K562 (cell line): ENCODE measurements around the gene STUB1. TPM values are rescaled to one million over a fixed set of nuclear protein-coding genes. Genes with fewer than 3 reads are reported as not detected.

Source experiments
- ATAC-seq: fragments of 200-7000 bp; cut with Tn5 transposase; 3 replicates; pipeline ENCODE4 v1.9.1; 2020; ENCODE audit warnings: moderate library complexity
- BruUV-seq: library from RNA; stranded (reverse); fragments of 400-500 nt; replicated peaks from 2 replicates; lab custom pipeline; 2021; lab: Mats Ljungman, UMichigan
- CTCF ChIA-PET: fragments of 300-600 bp; formaldehyde crosslinking; extraction: SDS; loops from one replicate; lab custom pipeline; 2021; ENCODE audit warnings: low intra/inter-chr PET ratio; lab: Yijun Ruan, JAX
- POLR2A ChIA-PET: fragments of 300-600, 350-650 bp; sonication (Branson Sonifier 250); formaldehyde crosslinking; extraction: SDS; loops from one replicate; lab custom pipeline; 2021; ENCODE audit warnings: antibody characterized with exemption, inconsistent platforms; lab: Yijun Ruan, JAX
- DNase-seq, 4 experiments: peaks; one replicate each; pipeline versions ENCODE4 v3.0.0 to v3.0.0-alpha.2; 2011 to 2018; ENCODE audit warnings: low spot score in 3 of 4, mixed read lengths in 3 of 4; ENCODE audit errors: extremely low read depth in 1 of 4
- FAIRE-seq: peaks from 2 replicates; lab custom pipeline; 2011; peaks lifted over from hg19 to GRCh38; lab: Jason Lieb, UNC
- H2AFZ ChIP-seq: 2 replicates; pipeline ENCODE4 v1.6.0; 2011; ENCODE audit warnings: low read depth, low read length, control low read depth, inconsistent platforms
- H3K27ac ChIP-seq: fragments of 200-600 bp; 3 replicates; pipeline ENCODE4 v1.8.0; 2011; ENCODE audit warnings: low read depth, mild to moderate bottlenecking, control low read depth, inconsistent platforms, low read length, moderate library complexity, mixed read lengths; ENCODE audit errors: extremely low read depth
- H3K27me3 ChIP-seq, 2 experiments: fragments of 300-600 bp in 1 of 2; 2 replicates in 1 of 2; 3 replicates in 1 of 2; pipeline versions ENCODE4 v1.6.0 to v1.8.0; 2011; ENCODE audit warnings: inconsistent platforms in 2 of 2, low read length in 2 of 2, mild to moderate bottlenecking in 1 of 2, mixed read lengths in 1 of 2, moderate library complexity in 1 of 2; ENCODE audit not compliant: control insufficient read depth in 2 of 2, insufficient read depth in 2 of 2
- H3K36me3 ChIP-seq: fragments of 300-600 bp; 3 replicates; pipeline ENCODE4 v1.8.0; 2011; ENCODE audit warnings: mild to moderate bottlenecking, low read length, inconsistent platforms; ENCODE audit not compliant: control insufficient read depth, insufficient read depth
- H3K4me1 ChIP-seq, 2 experiments: fragments of 200-600 bp in 1 of 2; replicated peaks in 1 of 2; 2 replicates in 1 of 2; 3 replicates in 1 of 2; pipeline versions ENCODE4 v1.5.1 to v1.8.0; 2011; ENCODE audit warnings: inconsistent platforms in 2 of 2, low read length in 2 of 2, mild to moderate bottlenecking in 1 of 2, mixed read lengths in 1 of 2, moderate library complexity in 1 of 2; ENCODE audit not compliant: control insufficient read depth in 2 of 2, insufficient read depth in 2 of 2
- H3K4me2 ChIP-seq: 2 replicates; pipeline ENCODE4 v1.6.1; 2011; ENCODE audit warnings: low read length, control low read depth, inconsistent platforms, mixed read lengths; ENCODE audit not compliant: insufficient read depth
- H3K4me3 ChIP-seq: fragments of 200-600 bp; sonication (generic), shearing (Covaris generic); 2 replicates; pipeline ENCODE4 v1.5.1; 2016; ENCODE audit warnings: control low read depth, inconsistent platforms
- H3K79me2 ChIP-seq: fragments of 200-600 bp; 3 replicates; pipeline ENCODE4 v1.8.0; 2011; ENCODE audit warnings: low read length, inconsistent platforms; ENCODE audit not compliant: control insufficient read depth, insufficient read depth
- H3K9ac ChIP-seq, 2 experiments: 2 replicates each; pipeline versions ENCODE4 v1.6.0 to v1.6.1; 2011; ENCODE audit warnings: low read depth in 2 of 2, low read length in 2 of 2, control low read depth in 1 of 2, inconsistent platforms in 1 of 2, mild to moderate bottlenecking in 1 of 2, mixed read lengths in 1 of 2; ENCODE audit not compliant: insufficient read depth in 1 of 2
- H3K9me1 ChIP-seq: one replicate; pipeline ENCODE4 v1.6.0; 2011; ENCODE audit warnings: inconsistent platforms, mild to moderate bottlenecking, low read length, moderate library complexity; ENCODE audit not compliant: control insufficient read depth, insufficient read depth
- H3K9me3 ChIP-seq: replicated peaks from 2 replicates; pipeline ENCODE4 v1.5.1; 2011; ENCODE audit warnings: low read depth, low read length, inconsistent platforms; ENCODE audit not compliant: control insufficient read depth, insufficient read depth
- H4K20me1 ChIP-seq: replicated peaks from 2 replicates; pipeline ENCODE4 v1.6.1; 2011; ENCODE audit warnings: low read length, inconsistent platforms, mixed read lengths; ENCODE audit not compliant: control insufficient read depth, insufficient read depth
- ATF2 ChIP-seq: sonication (generic); formaldehyde crosslinking; IDR thresholded peaks from 2 replicates; pipeline ENCODE4 v1.8.1; 2022; ENCODE audit warnings: missing genetic modification reagents
- CHD2 ChIP-seq: IDR thresholded peaks from 2 replicates; pipeline ENCODE4 v1.6.1; 2011; ENCODE audit warnings: low read depth, low read length
- RNF2 ChIP-seq: sonication (generic); IDR thresholded peaks from 2 replicates; pipeline ENCODE4 v1.6.1; 2016
- WGBS: fragments of 100-300 bp; shearing (Covaris generic); methylation state at CpG from one replicate; pipeline ENCODE4 v1.1.6; 2016; ENCODE audit warnings: low coverage, mixed read lengths; ENCODE audit not compliant: insufficient coverage; ENCODE audit errors: missing lambda C conversion rate; 5-methylcytosine and 5-hydroxymethylcytosine counted together
- in situ Hi-C: fragments of 300-500 bp; cut with MboI; formaldehyde crosslinking; loops from 4 replicates; pipeline ENCODE4 v1.15.0; 2018; ENCODE audit warnings: inconsistent platforms, mixed read lengths
- intact Hi-C: fragments of 100-400 bp; cut with micrococcal nuclease; formaldehyde crosslinking; loops from 2 replicates; pipeline ENCODE4 v1.14.2; 2022
- polyA plus RNA-seq, 8 experiments: library from polyadenylated mRNA; depleted of rRNA in 4 of 8; stranded (reverse) in 5 of 8; unstranded in 3 of 8; fragments of >200 nt; fragmentation: Nextera tagmentation in 2 of 8; fragmentation: Illumina TruSeq in 1 of 8; extraction: Ambion mirVana in 2 of 8; extraction: Trizol in 1 of 8; gene quantifications; 2 replicates each; pipeline versions ENCODE4 v1.2.1 to v1.2.3, GENCODE V29; 2011 to 2014; ENCODE audit warnings: inconsistent platforms in 1 of 8, missing spikeins in 1 of 8
- total RNA-seq, 7 experiments: library from RNA; depleted of rRNA in 6 of 7; stranded (reverse); fragments of >200 nt in 6 of 7; fragmentation: Illumina TruSeq in 2 of 7; extraction: Trizol in 2 of 7; gene quantifications; 2 replicates each; pipeline versions ENCODE4 v1.2.1 to v1.2.3, GENCODE V29; 2011 to 2021; ENCODE audit warnings: low replicate concordance in 1 of 7
- TF ChIP-seq, protein P1 (sequence below): fragments of 250-450 bp; sonication (Bioruptor Pico); IDR thresholded peaks from 2 replicates; pipeline ENCODE4 v1.8.0; 2022; ENCODE audit warnings: inconsistent platforms, mild to moderate bottlenecking, moderate library complexity, borderline replicate concordance

The STUB1 gene
- total and polyA plus RNA-seq, 9 of the 15 experiments (the other 6 are each of a cell fraction or from before 2014, with no cell fraction given): 10.6 to 251 (median 152) TPM

- H2AFZ ChIP-seq: no peak overlapping the region
- ATAC-seq: no peak
- H3K27ac ChIP-seq: no peak overlapping the region
- peak overlapping the region in 1 of 2 experiments; percentile 17; a peak in 1 of 4 replicates for H3K9ac ChIP-seq
- BruUV-seq: no TSS peak
- CTCF ChIA-PET: no interaction called here
- H3K4me3 ChIP-seq: no peak overlapping the region
- no peak for TF ChIP-seq CHD2
- TF ChIP-seq ATF2 (CRISPR knock-in tag): no peak
- TF ChIP-seq, protein P1, sequence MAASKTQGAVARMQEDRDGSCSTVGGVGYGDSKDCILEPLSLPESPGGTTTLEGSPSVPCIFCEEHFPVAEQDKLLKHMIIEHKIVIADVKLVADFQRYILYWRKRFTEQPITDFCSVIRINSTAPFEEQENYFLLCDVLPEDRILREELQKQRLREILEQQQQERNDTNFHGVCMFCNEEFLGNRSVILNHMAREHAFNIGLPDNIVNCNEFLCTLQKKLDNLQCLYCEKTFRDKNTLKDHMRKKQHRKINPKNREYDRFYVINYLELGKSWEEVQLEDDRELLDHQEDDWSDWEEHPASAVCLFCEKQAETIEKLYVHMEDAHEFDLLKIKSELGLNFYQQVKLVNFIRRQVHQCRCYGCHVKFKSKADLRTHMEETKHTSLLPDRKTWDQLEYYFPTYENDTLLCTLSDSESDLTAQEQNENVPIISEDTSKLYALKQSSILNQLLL (CRISPR knock-in tag): no peak
- TF ChIP-seq RNF2: no peak
- no peaks in the 10 kb centered on the region for H3K36me3 ChIP-seq
- intact Hi-C loops: no loop called here
- POLR2A ChIA-PET: interaction anchor here (0.5 to 0.6 kb wide), 3 partner anchors 70 to 94 kb away, joined by 3 to 4 read pairs (median 3); no protein-coding TSS in a partner anchor
- no peaks in the 10 kb centered on the region for H3K9me3 ChIP-seq
- H3K79me2 ChIP-seq: no peaks in the 10 kb centered on the region
- H3K4me2 ChIP-seq: no peak overlapping the region
- no peaks in the 10 kb centered on the region for H4K20me1 ChIP-seq
- in situ Hi-C loops: no loop called here
- H3K27me3 ChIP-seq: no peaks in the 10 kb centered on the region
- no peak for FAIRE-seq
- WGBS: 56% methylated on average over 10 of the region's 12 CpGs
- no peaks in the 10 kb centered on the region for H3K9me1 ChIP-seq
- DNase-seq: no peak
- H3K4me1 ChIP-seq: peaks cover 0 to 89% of the 10 kb centered on the region in 2 experiments; a peak in 2 of 5 replicates
Observed at GRCh38 chr16:654034-654433, 26.2 kb upstream of the STUB1 start.
